WI38 (cell line): ENCODE results near the gene RHOT1.

Experiments
- H3K4me3 ChIP-seq: 2 replicates; pipeline ENCODE4 v1.5.1; 2011; ENCODE audit warnings: low read depth, mild to moderate bottlenecking, control low read depth, low read length
- CTCF ChIP-seq: IDR thresholded peaks from 2 replicates; pipeline ENCODE4 v1.5.1; 2012; ENCODE audit warnings: low read depth, mild to moderate bottlenecking, control low read depth, low read length

RHOT1 gene

GRCh38 chr17:32267690-32268205, 125.4 kb downstream of the RHOT1 start:
- no peak overlapping the region for H3K4me3 ChIP-seq
- no peak for TF ChIP-seq CTCF

DNA sequence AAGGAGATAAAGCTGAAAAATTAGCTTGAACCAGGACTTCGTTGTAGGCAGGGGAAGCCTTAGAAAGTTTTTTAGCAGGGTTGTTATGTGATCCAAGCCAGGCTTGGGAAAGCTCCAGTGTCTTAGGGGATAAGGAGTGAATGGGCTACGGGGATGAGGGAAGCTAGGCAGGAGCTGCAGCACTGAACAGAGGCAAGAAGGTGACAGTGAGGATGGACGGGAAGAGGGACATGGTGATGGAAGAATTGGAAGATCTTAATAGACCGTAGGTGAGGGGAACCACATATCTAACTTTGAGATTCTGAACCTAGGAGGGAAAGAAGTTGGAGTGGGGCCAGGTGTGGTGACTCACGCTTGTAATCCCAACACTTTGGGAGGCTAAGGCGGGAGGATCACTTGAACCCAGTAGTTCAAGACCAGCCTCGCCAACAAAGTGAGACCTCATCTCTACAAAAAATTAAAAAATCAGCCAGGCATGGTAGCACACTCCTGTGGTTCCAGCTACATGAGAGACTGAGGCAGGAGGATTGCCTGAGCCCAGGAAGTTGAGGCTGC, 126.5 kb downstream of the RHOT1 start:
- TF ChIP-seq CTCF, result no peak

GRCh38 chr17:32269377-32269776, 127.1 kb downstream of the RHOT1 start:
- H3K4me3 ChIP-seq, result no peak overlapping the region
- no peak for TF ChIP-seq CTCF

More for the DNA sequence above, 126.5 kb downstream of the RHOT1 start:
- no peak overlapping the region for H3K4me3 ChIP-seq

GRCh38 chr17:32271844-32272243, 129.5 kb downstream of the RHOT1 start:
- TF ChIP-seq CTCF, result no peak
- no peak overlapping the region for H3K4me3 ChIP-seq

GRCh38 chr17:32274101-32274500, 131.8 kb downstream of the RHOT1 start:
- no peak overlapping the region for H3K4me3 ChIP-seq
- TF ChIP-seq CTCF, result no peak

DNA sequence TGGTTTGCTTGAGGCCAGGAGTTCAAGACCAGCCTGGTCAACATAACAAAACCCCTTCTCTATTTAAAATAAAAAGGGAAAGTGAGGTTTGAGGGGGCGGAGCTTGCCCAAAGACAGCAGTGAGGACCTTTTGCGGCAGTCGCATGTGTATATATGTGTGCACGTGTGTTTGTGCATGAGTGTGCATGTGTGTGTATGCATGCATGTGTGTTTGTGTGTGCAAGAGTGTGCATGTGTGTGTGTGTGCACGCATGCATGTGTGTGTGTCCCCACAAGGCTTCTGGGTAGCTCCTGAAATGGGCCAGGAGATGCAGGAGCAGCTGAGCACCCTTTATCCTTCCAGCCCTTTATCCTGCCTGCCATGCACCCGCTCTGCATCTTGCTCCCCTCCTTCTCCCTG, 132.3 kb downstream of the RHOT1 start:
- no peak overlapping the region for H3K4me3 ChIP-seq
- no peak for TF ChIP-seq CTCF
